CD4-positive, alpha-beta T cell (primary cell): ENCODE results near the gene CFAP119. TPM values are rescaled to one million over a fixed set of nuclear protein-coding genes. Genes with fewer than 3 reads are reported as not detected.
A peak's percentile ranks its signal among the peaks of the same experiment; 100 is the strongest.

Experiments used
- ATAC-seq: fragments of 200-7000 bp; cut with Tn5 transposase; one replicate; pipeline ENCODE4 v1.10.0; 2022; ENCODE audit warnings: mild to moderate bottlenecking; ENCODE audit not compliant: poor library complexity
- CTCF ChIA-PET: fragments of 350-600 bp; sonication (Branson Sonifier 250); formaldehyde crosslinking; loops from one replicate; lab custom pipeline; 2021; ENCODE audit warnings: antibody characterized with exemption, inconsistent platforms; lab: Charles Lee
- POLR2A ChIA-PET: fragments of 350-600 bp; sonication (Branson Sonifier 250); formaldehyde crosslinking; loops from one replicate; lab custom pipeline; 2021; ENCODE audit warnings: antibody characterized with exemption, inconsistent platforms; lab: Charles Lee
- DNase-seq, 14 experiments: peaks; one replicate each; pipeline ENCODE4 v3.0.0-alpha.2; 2013 to 2020; ENCODE audit warnings: mixed read lengths in 2 of 14
- H3K27ac ChIP-seq, 2 donors: one replicate each; pipeline versions ENCODE4 v1.5.1 to v1.7.0; 2013; ENCODE audit warnings: low read length in 2 of 2, low read depth in 1 of 2, mild to moderate bottlenecking in 1 of 2
- H3K27me3 ChIP-seq, 2 experiments: 1 replicate in 1 of 2; 2 replicates in 1 of 2; pipeline versions ENCODE4 v1.6.1 to v1.7.0; 2013; ENCODE audit warnings: low read length in 2 of 2, control low read depth in 1 of 2, mild to moderate bottlenecking in 1 of 2, moderate library complexity in 1 of 2; ENCODE audit not compliant: insufficient read depth in 2 of 2, control insufficient read depth in 1 of 2
- H3K36me3 ChIP-seq: one replicate; pipeline ENCODE4 v1.6.1; 2013; ENCODE audit warnings: low read length, control low read depth; ENCODE audit not compliant: insufficient read depth
- H3K4me1 ChIP-seq: one replicate; pipeline ENCODE4 v1.6.1; 2013; ENCODE audit warnings: low read length, control low read depth; ENCODE audit not compliant: insufficient read depth
- H3K4me3 ChIP-seq: one replicate; pipeline ENCODE4 v1.5.1; 2013; ENCODE audit warnings: mild to moderate bottlenecking, low read length, moderate library complexity
- H3K9me3 ChIP-seq, 2 experiments: 1 replicate in 1 of 2; 2 replicates in 1 of 2; pipeline versions ENCODE4 v1.6.1 to v1.7.0; 2013; ENCODE audit warnings: low read length in 2 of 2, mild to moderate bottlenecking in 2 of 2, control low read depth in 1 of 2, moderate library complexity in 1 of 2; ENCODE audit not compliant: control insufficient read depth in 1 of 2, insufficient read depth in 1 of 2
- H3K27ac Mint-ChIP-seq: one replicate; pipeline ENCODE4 v1.8.0; 2020; ENCODE audit warnings: mixed read lengths
- H3K27me3 Mint-ChIP-seq: one replicate; pipeline ENCODE4 v1.8.0; 2021; ENCODE audit warnings: mixed read lengths
- H3K36me3 Mint-ChIP-seq: one replicate; pipeline ENCODE4 v1.8.0; 2021; ENCODE audit warnings: low read depth, mixed read lengths
- H3K4me1 Mint-ChIP-seq: one replicate; pipeline ENCODE4 v1.8.0; 2021; ENCODE audit warnings: low read depth, mixed read lengths
- H3K4me3 Mint-ChIP-seq: one replicate; pipeline ENCODE4 v1.8.0; 2020; ENCODE audit warnings: mild to moderate bottlenecking, mixed read lengths
- H3K9me3 Mint-ChIP-seq: one replicate; pipeline ENCODE4 v1.8.0; 2020; ENCODE audit warnings: mixed read lengths
- CTCF ChIP-seq: fragments of 200-600 bp; IDR thresholded peaks from one replicate; pipeline ENCODE4 v1.8.0; 2022; ENCODE audit warnings: antibody characterized with exemption, mild to moderate bottlenecking
- intact Hi-C, 2 experiments: fragments of 100-400 bp; cut with DNase I in 1 of 2; cut with micrococcal nuclease in 1 of 2; formaldehyde crosslinking; loops; one replicate each; pipeline versions ENCODE4 v1.15.1 to v1.9.0; 2023 to 2025; cut with DNase I, micrococcal nuclease
- total RNA-seq, 174 experiments: library from RNA in 2 of 174; stranded (reverse) in 2 of 174; gene quantifications; one replicate each; pipeline ENCODE4 v1.2.3 and lab custom pipeline; 2021 to 2026

CFAP119 gene
- total RNA-seq, 2 experiments from 2014 or later = 1.7 to 2.2 TPM

GRCh38 chr16:30780021-30780420, 18.2 kb upstream of the CFAP119 start:
- Mint-ChIP-seq H3K36me3 (no peaks in the 10 kb centered on the region), H3K27me3 (peaks cover 8% of the 10 kb centered on the region), H3K9me3 (no peaks in the 10 kb centered on the region), H3K27ac (no peak overlapping the region), H3K4me3 (no peak overlapping the region), H3K4me1 (peaks cover 15% of the 10 kb centered on the region)
- no peaks in the 10 kb centered on the region for H3K27me3 ChIP-seq
- ATAC-seq (no peak), DNase-seq (no peak)
- H3K4me3 ChIP-seq = no peak overlapping the region
- no peak for TF ChIP-seq CTCF
- H3K9me3 ChIP-seq = no peaks in the 10 kb centered on the region
- POLR2A ChIA-PET = no interaction called here
- intact Hi-C loops = no loop called here
- CTCF ChIA-PET = interaction anchor here (0.5 to 0.6 kb wide), 2 partner anchors 32 to 118 kb away, joined by 3 read pairs; no protein-coding TSS in a partner anchor
- H3K27ac ChIP-seq = no peak overlapping the region
- peaks cover 15% of the 10 kb centered on the region for H3K4me1 ChIP-seq
- no peaks in the 10 kb centered on the region for H3K36me3 ChIP-seq

GRCh38 chr16:30779596-30779995, 17.7 kb upstream of the CFAP119 start:
- H3K4me1 Mint-ChIP-seq = peaks cover 19% of the 10 kb centered on the region
- Histone ChIP-seq H3K4me3 (no peak overlapping the region), H3K36me3 (no peaks in the 10 kb centered on the region), H3K9me3 (no peaks in the 10 kb centered on the region), H3K4me1 (peaks cover 19% of the 10 kb centered on the region), H3K27me3 (no peaks in the 10 kb centered on the region), H3K27ac (no peak overlapping the region)
- ATAC-seq = no peak
- H3K27ac Mint-ChIP-seq = no peak overlapping the region
- POLR2A ChIA-PET = no interaction called here
- intact Hi-C loops = loop anchor here in 1 of 2 experiments (5.0 kb wide), 1 partner anchor 33 kb away; no protein-coding TSS in a partner anchor
- H3K4me3 Mint-ChIP-seq = no peak overlapping the region
- H3K36me3 Mint-ChIP-seq = peaks cover 4% of the 10 kb centered on the region
- H3K9me3 Mint-ChIP-seq = no peaks in the 10 kb centered on the region
- CTCF ChIA-PET = interaction anchor here (0.5 kb wide), 1 partner anchor 118 kb away, joined by 3 read pairs; no protein-coding TSS in a partner anchor
- DNase-seq = no peak
- no peak for TF ChIP-seq CTCF
- peaks cover 8% of the 10 kb centered on the region for H3K27me3 Mint-ChIP-seq

GRCh38 chr16:30778549-30779244, 16.8 kb upstream of the CFAP119 start:
- Histone ChIP-seq H3K27me3 (no peaks in the 10 kb centered on the region), H3K4me3 (no peak overlapping the region), H3K36me3 (no peaks in the 10 kb centered on the region), H3K27ac (no peak overlapping the region), H3K9me3 (no peaks in the 10 kb centered on the region), H3K4me1 (peaks cover 20% of the 10 kb centered on the region)
- H3K4me3 Mint-ChIP-seq = peak overlapping the region; percentile 38
- ATAC-seq = no peak
- no peak for DNase-seq
- H3K4me1 Mint-ChIP-seq = peaks cover 22% of the 10 kb centered on the region
- no peak overlapping the region for H3K27ac Mint-ChIP-seq
- POLR2A ChIA-PET = interaction anchor here (0.8 kb wide), 1 partner anchor 10 kb away, joined by 3 read pairs; no protein-coding TSS in a partner anchor
- no peaks in the 10 kb centered on the region for H3K9me3 Mint-ChIP-seq
- H3K27me3 Mint-ChIP-seq = peaks cover 8% of the 10 kb centered on the region
- peaks cover 9% of the 10 kb centered on the region for H3K36me3 Mint-ChIP-seq
- CTCF ChIA-PET = no interaction called here
- TF ChIP-seq CTCF = no peak
- intact Hi-C loops = loop anchor here in 1 of 2 experiments (5.0 kb wide), 1 partner anchor 34 kb away; no protein-coding TSS in a partner anchor
